Activated CD8-positive, alpha-beta T cell treated with anti-CD3 and anti-CD28 coated beads for 36 hours (primary cell): ENCODE data around the gene GSTT4. TPM values are rescaled to one million over a fixed set of nuclear protein-coding genes. Genes with fewer than 3 reads are reported as not detected.
"Not testable (repeated sequence)": the region's sequence is repeated elsewhere in the genome, so short reads cannot be mapped to it uniquely, and the experiment has no call there.

ENCODE experiments used
- ATAC-seq: fragments of 200-7000 bp; cut with Tn5 transposase; one replicate; pipeline ENCODE4 v1.10.0; 2021; ENCODE audit warnings: mild to moderate bottlenecking, moderate library complexity
- CTCF ChIA-PET: fragments of 350-600 bp; sonication (Branson Sonifier 250); formaldehyde crosslinking; loops from one replicate; lab custom pipeline; 2021; ENCODE audit warnings: antibody characterized with exemption; lab: Charles Lee
- POLR2A ChIA-PET: fragments of 350-600 bp; sonication (Branson Sonifier 250); formaldehyde crosslinking; loops from one replicate; lab custom pipeline; 2021; ENCODE audit warnings: antibody characterized with exemption; lab: Charles Lee
- DNase-seq: peaks from one replicate; pipeline ENCODE4 v3.0.0-alpha.2; 2020
- H3K27ac Mint-ChIP-seq: one replicate; pipeline ENCODE4 v1.8.0; 2021; ENCODE audit warnings: mild to moderate bottlenecking, mixed read lengths
- H3K27me3 Mint-ChIP-seq: one replicate; pipeline ENCODE4 v1.8.0; 2021; ENCODE audit warnings: mixed read lengths
- H3K36me3 Mint-ChIP-seq: one replicate; pipeline ENCODE4 v1.8.0; 2021; ENCODE audit warnings: low read depth, mixed read lengths
- H3K4me1 Mint-ChIP-seq: one replicate; pipeline ENCODE4 v1.8.0; 2021; ENCODE audit warnings: low read depth, mixed read lengths
- H3K4me3 Mint-ChIP-seq: one replicate; pipeline ENCODE4 v1.8.0; 2021; ENCODE audit warnings: mild to moderate bottlenecking, moderate library complexity, mixed read lengths
- H3K9me3 Mint-ChIP-seq: one replicate; pipeline ENCODE4 v1.8.0; 2021; ENCODE audit warnings: mixed read lengths
- CTCF ChIP-seq: fragments of 200-600 bp; IDR thresholded peaks from one replicate; pipeline ENCODE4 v1.8.0; 2022; ENCODE audit warnings: antibody characterized with exemption, mild to moderate bottlenecking
- intact Hi-C: fragments of 100-400 bp; cut with micrococcal nuclease; formaldehyde crosslinking; loops from one replicate; pipeline ENCODE4 v1.10.0; 2022
- total RNA-seq, 2 experiments: library from RNA; stranded (reverse); gene quantifications; one replicate each; pipeline ENCODE4 v1.2.3, GENCODE V29; 2021

The GSTT4 gene
- total RNA-seq, 2 experiments from 2014 or later = not detected

DNA sequence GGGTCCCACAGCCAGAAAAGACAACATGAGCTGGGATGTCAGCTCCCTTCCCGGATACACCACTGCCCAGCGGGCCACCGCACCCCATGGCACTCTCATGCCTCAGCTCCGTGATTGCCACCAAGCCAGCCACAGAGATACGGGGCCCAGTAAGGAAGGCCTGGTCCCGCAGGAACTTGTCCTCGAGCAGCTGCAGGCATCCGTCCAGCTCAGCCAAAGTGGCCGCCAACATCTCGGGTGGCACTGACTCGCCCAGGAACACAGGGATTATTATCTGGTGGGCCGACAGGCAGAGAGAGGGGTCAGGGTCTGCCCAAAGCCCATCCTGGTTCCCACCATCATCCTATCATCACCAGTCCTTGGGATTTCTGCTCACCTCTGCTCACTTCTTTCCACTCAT lies 27.9 kb downstream of the GSTT4 start:
- POLR2A ChIA-PET, H3K36me3 Mint-ChIP-seq, H3K4me1 Mint-ChIP-seq, CTCF ChIA-PET, ATAC-seq, H3K27me3 Mint-ChIP-seq, H3K9me3 Mint-ChIP-seq, DNase-seq, intact Hi-C loops, H3K4me3 Mint-ChIP-seq, H3K27ac Mint-ChIP-seq: not testable (repeated sequence)

DNA sequence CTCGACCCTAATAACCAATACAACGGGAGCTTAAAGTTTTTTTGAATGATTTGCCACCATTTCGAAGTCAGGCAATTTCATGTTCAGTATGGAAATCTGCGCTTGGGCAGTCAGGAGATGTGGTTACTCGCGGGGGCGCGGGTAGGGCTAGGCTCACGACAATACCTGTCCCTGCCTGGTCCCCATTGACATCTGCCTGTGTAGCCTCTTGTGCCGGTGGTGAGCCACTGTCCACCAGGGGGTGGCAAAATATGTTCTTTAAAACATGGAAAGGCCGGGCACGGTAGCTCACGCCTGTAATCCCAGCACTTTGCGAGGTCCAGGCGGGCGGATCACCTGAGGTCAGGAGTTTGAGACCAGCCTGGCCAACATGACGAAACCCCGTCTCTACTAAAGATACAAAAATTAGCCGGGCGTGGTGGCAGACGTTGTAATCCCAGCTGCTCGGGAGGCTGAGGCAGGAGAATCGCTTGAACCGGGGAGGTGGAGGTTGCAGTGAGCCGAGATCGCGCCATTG lies 30.4 kb downstream of the GSTT4 start:
- H3K4me3 Mint-ChIP-seq, CTCF ChIA-PET, DNase-seq, intact Hi-C loops, H3K27me3 Mint-ChIP-seq, H3K9me3 Mint-ChIP-seq, H3K27ac Mint-ChIP-seq, POLR2A ChIA-PET: not testable (repeated sequence)
- peaks cover 22% of the 10 kb centered on the region for H3K36me3 Mint-ChIP-seq
- ATAC-seq = peak; percentile 28
- H3K4me1 Mint-ChIP-seq = peaks cover 16% of the 10 kb centered on the region

- H3K4me3 Mint-ChIP-seq, H3K27me3 Mint-ChIP-seq, intact Hi-C loops, POLR2A ChIA-PET, H3K9me3 Mint-ChIP-seq, DNase-seq, H3K27ac Mint-ChIP-seq, CTCF ChIA-PET: not testable (repeated sequence)
- ATAC-seq = peak; percentile 98
- Mint-ChIP-seq H3K36me3 (peaks cover 24% of the 10 kb centered on the region), H3K4me1 (peaks cover 18% of the 10 kb centered on the region)
Measured at GRCh38 chr22:23974345-23974744, 30.9 kb downstream of the GSTT4 start, which contains the start of gene DDT. TSS of gene DDT (minus strand) at chr22:23974441. CDS start at chr22:23974414, 27 bp downstream.

DNA sequence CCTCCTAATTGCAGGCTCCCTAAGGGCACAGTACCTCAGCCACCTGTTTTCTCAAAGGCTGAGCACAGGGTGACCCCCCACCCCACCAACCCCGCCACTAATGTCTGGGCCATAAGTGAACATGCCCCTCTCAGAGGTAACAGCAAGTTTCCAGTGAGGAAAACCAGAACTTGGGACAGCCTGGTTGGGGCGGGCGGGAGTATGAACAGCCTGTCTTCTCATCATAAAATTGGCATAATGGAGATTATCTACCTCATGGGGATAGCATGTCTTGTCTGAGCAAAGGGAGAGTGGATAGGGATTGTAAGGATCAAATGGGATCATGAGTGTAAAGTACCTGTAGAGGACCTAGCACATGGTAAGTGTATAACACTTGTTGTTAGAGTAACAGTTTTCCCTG lies 33.3 kb downstream of the GSTT4 start:
- peak overlapping the region; percentile 67 for H3K27ac Mint-ChIP-seq
- DNase-seq, CTCF ChIA-PET, intact Hi-C loops, H3K27me3 Mint-ChIP-seq, H3K4me3 Mint-ChIP-seq, H3K9me3 Mint-ChIP-seq, ATAC-seq: not testable (repeated sequence)
- peaks cover 21% of the 10 kb centered on the region for H3K4me1 Mint-ChIP-seq
- POLR2A ChIA-PET = interaction anchor here (0.6 to 1.7 kb wide), 2 partner anchors 45 to 188 kb away, joined by 3 to 4 read pairs; no protein-coding TSS in a partner anchor
- peaks cover 28% of the 10 kb centered on the region for H3K36me3 Mint-ChIP-seq

DNA sequence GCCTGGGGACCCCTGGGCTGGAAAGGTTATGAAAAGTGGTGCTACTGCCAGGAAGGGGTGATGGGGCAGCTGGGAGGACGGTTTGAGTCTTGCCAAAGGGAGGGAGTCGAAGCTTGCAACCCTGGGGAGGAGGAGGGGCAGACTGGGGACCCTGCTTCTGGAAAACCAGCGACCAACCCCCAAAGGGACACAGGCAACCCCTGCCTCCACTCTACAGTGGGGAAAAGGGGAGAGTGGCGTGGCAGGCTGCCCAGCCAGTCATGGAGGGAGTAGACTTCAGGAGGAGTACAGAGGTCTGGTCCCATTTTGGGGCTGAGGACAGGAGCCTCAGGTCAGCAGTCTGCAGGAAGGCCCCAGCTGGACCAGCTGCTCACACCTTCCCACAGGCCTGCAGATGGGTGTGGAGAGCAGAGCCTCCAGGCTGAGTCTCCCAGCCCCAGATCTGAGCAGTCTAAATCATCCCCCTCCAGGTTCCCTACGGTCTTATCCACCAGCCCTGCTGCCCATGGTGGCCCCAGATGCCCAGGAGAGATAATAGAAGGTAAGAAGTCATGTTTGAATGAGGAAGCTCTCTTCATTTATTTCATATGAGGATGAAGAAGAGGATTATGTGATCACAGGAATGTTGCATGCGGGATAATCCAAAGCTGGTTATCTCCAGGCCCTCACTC lies 34.3 kb downstream of the GSTT4 start:
- Mint-ChIP-seq H3K4me3 (no peak overlapping the region), H3K27ac (peak overlapping the region; percentile 15), H3K9me3 (no peaks in the 10 kb centered on the region), H3K36me3 (peaks cover 28% of the 10 kb centered on the region), H3K27me3 (no peaks in the 10 kb centered on the region), H3K4me1 (peaks cover 21% of the 10 kb centered on the region)
- ATAC-seq = no peak
- intact Hi-C loops = no loop called here
- CTCF ChIA-PET = no interaction called here
- no peak for TF ChIP-seq CTCF
- POLR2A ChIA-PET = interaction anchor here (1.1 to 1.7 kb wide), 2 partner anchors 41 to 44 kb away, joined by 3 to 4 read pairs; no protein-coding TSS in a partner anchor
- no peak for DNase-seq

GRCh38 chr22:23970201-23970641 lies 35.0 kb downstream of the GSTT4 start:
- intact Hi-C loops = no loop called here
- no peak overlapping the region for H3K4me3 Mint-ChIP-seq

More at GRCh38 chr22:23970201-23970641, 35.0 kb downstream of the GSTT4 start:
- ATAC-seq (no peak), DNase-seq (no peak)
- Mint-ChIP-seq H3K27ac (peak overlapping the region; percentile 6), H3K9me3 (no peaks in the 10 kb centered on the region), H3K36me3 (peaks cover 28% of the 10 kb centered on the region), H3K4me1 (peaks cover 21% of the 10 kb centered on the region), H3K27me3 (no peaks in the 10 kb centered on the region)
- ChIA-PET CTCF (no interaction called here), POLR2A (interaction anchor here (1.1 kb wide), 1 partner anchor 40 kb away, joined by 3 read pairs; no protein-coding TSS in a partner anchor)
- TF ChIP-seq CTCF = no peak
